Heart right ventricle (tissue), 16 donors: ENCODE results near the gene CEP112. TPM values are rescaled to one million over a fixed set of nuclear protein-coding genes. Genes with fewer than 3 reads are reported as not detected.

ENCODE experiments used
- ATAC-seq, 8 donors: fragments of 200-7000 bp; cut with Tn5 transposase; one replicate each; pipeline ENCODE4 v1.9.1; 2020; ENCODE audit warnings: mild to moderate bottlenecking in 8 of 8, moderate library complexity in 8 of 8, moderate number of reproducible peaks in 1 of 8
- DNase-seq, 2 donors: peaks; one replicate each; pipeline ENCODE4 v3.0.0-alpha.2; 2020
- H3K27ac ChIP-seq, 10 donors: fragments of 200-600 bp; sonication (generic) in 2 of 10; one replicate each; pipeline versions ENCODE4 v1.5.0 to v1.8.0; 2020 to 2022; ENCODE audit warnings: mild to moderate bottlenecking in 3 of 10
- H3K27me3 ChIP-seq, 7 donors: fragments of 200-600 bp; one replicate each; pipeline ENCODE4 v1.8.0; 2021 to 2022; ENCODE audit warnings: mild to moderate bottlenecking in 2 of 7
- H3K36me3 ChIP-seq, 9 donors: fragments of 200-600 bp; sonication (generic) in 1 of 9; one replicate each; pipeline versions ENCODE4 v1.5.0 to v1.8.0; 2020 to 2022; ENCODE audit warnings: mild to moderate bottlenecking in 2 of 9
- H3K4me1 ChIP-seq, 9 donors: fragments of 200-600 bp; sonication (generic) in 1 of 9; one replicate each; pipeline versions ENCODE4 v1.5.0 to v1.8.0; 2020 to 2022; ENCODE audit warnings: mild to moderate bottlenecking in 4 of 9
- H3K4me3 ChIP-seq, 10 donors: fragments of 200-600 bp; sonication (generic) in 2 of 10; one replicate each; pipeline versions ENCODE4 v1.5.0 to v1.8.0; 2020 to 2022; ENCODE audit warnings: mild to moderate bottlenecking in 7 of 10, moderate library complexity in 2 of 10
- H3K9me3 ChIP-seq, 11 donors: fragments of 200-600 bp in 10 of 11; sonication (generic) in 2 of 11; one replicate each; pipeline versions ENCODE4 v1.5.0 to v1.8.0; 2013 to 2022; ENCODE audit warnings: mild to moderate bottlenecking in 2 of 11, control low read depth in 1 of 11, moderate library complexity in 1 of 11
- CTCF ChIP-seq, 9 donors: fragments of 200-600 bp; sonication (generic) in 2 of 9; IDR thresholded peaks; one replicate each; pipeline versions ENCODE4 v1.5.0 to v1.8.0; 2021 to 2022; ENCODE audit warnings: antibody characterized with exemption in 9 of 9, mild to moderate bottlenecking in 5 of 9, moderate library complexity in 1 of 9
- WGBS, 2 donors: extraction: QIAGEN DNeasy Blood & Tissue Kit; methylation state at CpG; one replicate each; pipeline ENCODE4 v1.1.7; 2013; ENCODE audit warnings: inconsistent platforms in 1 of 2; 5-methylcytosine and 5-hydroxymethylcytosine counted together
- intact Hi-C, 10 donors: fragments of 100-400 bp; cut with DNase I; formaldehyde crosslinking; loops; one replicate each; pipeline versions ENCODE4 v1.11.1 to v1.14.2; 2022
- polyA plus RNA-seq, 2 donors: library from polyadenylated mRNA; stranded (reverse); fragments of 200-250 nt; gene quantifications; one replicate each; pipeline ENCODE4 v1.2.3, GENCODE V29; 2013
- total RNA-seq, 10 donors: library from RNA; stranded (reverse); fragmentation: NEBNext Ultra II Directional in 3 of 10; extraction: Animal tissue kit (Norgen Biotek cat#: 25700) in 3 of 10; gene quantifications; one replicate each; pipeline versions ENCODE4 v1.2.1 to v1.2.4, GENCODE V29; 2021 to 2023
- donor health status: Arrhythmogenic right ventricular cardiomyopathy.
- donor health status: ischemic (EF 13 %, LVEDD 7.1; RV severe dilation, severe dysfunction).
- donor health status: healthy with polysubstance abuse.
- donor health status: DM: no; HTN: yes; CAD: no.
- donor health status: DM: no; HTN: no; CAD: no.
- donor health status: ischemic (EF 25% LVEDD 6.9; RV normal size, moderate dysfunction).
- donor health status: ischemic (EF 25% LVEDD 5.7; RV mildly dilated, moderate dysfunction).
- donor health status: healthy.
- donor health status: DM: yes; HTN: yes; CAD: no.
- donor health status: Ischemic cardiomyopathy.
- donor health status: ischemic (EF 35%, LVEDD 5.7; RV mildly dilated, moderate dysfunction).
- donor health status: nonischemic (EF 11% LVEDD 7.7; RV severe dilation, severe dysfunction).
- donor health status: DM: yes; HTN: yes; CAD: no.
- donor health status: PGD.
- donor health status: ischemic (EF 29% LVEDD 5.4; RV normal size, mild dysfunction).
- donor health status: nonischemic (EF 23%, LVEDD 6.1; RV moderate dilation, normal function).

The CEP112 gene
- total and polyA plus RNA-seq, 12 donors, result 6.7 to 30.0 (median 16.3) TPM

GRCh38 chr17:65984299-65984698 is 207.6 kb downstream of the CEP112 start:
- Histone ChIP-seq H3K4me1 (no peaks in the 10 kb centered on the region), H3K4me3 (no peak overlapping the region), H3K27me3 (no peaks in the 10 kb centered on the region), H3K36me3 (no peaks in the 10 kb centered on the region), H3K27ac (no peak overlapping the region), H3K9me3 (peaks cover 0 to 25% (median 13%) of the 10 kb centered on the region in 11 donors)
- WGBS, 2 donors, result 55 to 68% methylated on average over 3 of the region's 3 CpGs
- TF ChIP-seq CTCF (IDR thresholded peaks at IDR 0.05), result no peak
- no peak for DNase-seq
- intact Hi-C loops, result no loop called here
- no peak for ATAC-seq

- intact Hi-C loops, result no loop called here
- ATAC-seq (no peak), DNase-seq (no peak)
- Histone ChIP-seq H3K4me1 (no peaks in the 10 kb centered on the region), H3K9me3 (no peaks in the 10 kb centered on the region), H3K4me3 (no peak overlapping the region), H3K27ac (no peak overlapping the region), H3K27me3 (no peaks in the 10 kb centered on the region), H3K36me3 (no peaks in the 10 kb centered on the region)
- WGBS, 2 donors, result 81 to 88% methylated on average over 1 of the region's 1 CpG
- TF ChIP-seq CTCF (IDR thresholded peaks at IDR 0.05), result no peak
These were observed 213.1 kb downstream of the CEP112 start for GRCh38 chr17:65978871-65979270.

GRCh38 chr17:65977041-65977440 is 214.9 kb downstream of the CEP112 start:
- H3K27me3 ChIP-seq, result no peaks in the 10 kb centered on the region
- DNase-seq (no peak), ATAC-seq (no peak)
- no peaks in the 10 kb centered on the region for H3K36me3 ChIP-seq
- H3K27ac ChIP-seq, result no peak overlapping the region
- no peak overlapping the region for H3K4me3 ChIP-seq
- 86 to 87% methylated on average over 10 of the region's 10 CpGs for WGBS, 2 donors
- no peak for TF ChIP-seq CTCF (IDR thresholded peaks at IDR 0.05)
- H3K9me3 ChIP-seq, result no peaks in the 10 kb centered on the region
- intact Hi-C loops, result no loop called here
- H3K4me1 ChIP-seq, result no peaks in the 10 kb centered on the region

- H3K36me3 ChIP-seq, result no peaks in the 10 kb centered on the region
- no peaks in the 10 kb centered on the region for H3K4me1 ChIP-seq
- H3K9me3 ChIP-seq, result peaks cover 0 to 7% (median 0%) of the 10 kb centered on the region in 11 donors
- 89 to 91% methylated on average over 9 of the region's 9 CpGs for WGBS, 2 donors
- no peak for DNase-seq
- H3K4me3 ChIP-seq, result no peak overlapping the region
- H3K27me3 ChIP-seq, result no peaks in the 10 kb centered on the region
- intact Hi-C loops, result no loop called here
- no peak for ATAC-seq
- no peak for TF ChIP-seq CTCF (IDR thresholded peaks at IDR 0.05)
- H3K27ac ChIP-seq, result no peak overlapping the region
These were observed 216.1 kb downstream of the CEP112 start for GRCh38 chr17:65975878-65976277.
